ENCODE data around the gene MYL6.

Gene MYL6

GRCh38 chr12:56151672-56152131 is 6.5 kb upstream of the MYL6 start:
- H2AFZ ChIP-seq, result peak overlapping the region; percentile 88
- no peaks in the 10 kb centered on the region for H3K27me3 ChIP-seq (ENCODE audit: control insufficient read depth, insufficient read depth, low read length)
- peak overlapping the region; percentile 82 for H3K4me3 ChIP-seq (ENCODE audit: low read depth, low read length)
- H3K4me2 ChIP-seq (ENCODE audit: low read length), result peak overlapping the region; percentile 83
- H3K27ac ChIP-seq, result peak overlapping the region; percentile 95
- no peaks in the 10 kb centered on the region for H3K79me2 ChIP-seq
- no peaks in the 10 kb centered on the region for H3K9me3 ChIP-seq (ENCODE audit: control insufficient read depth, low read length)
- H3K9ac ChIP-seq, result peak overlapping the region; percentile 85
- peaks cover 18% of the 10 kb centered on the region for H3K4me1 ChIP-seq
- TF ChIP-seq CTCF (IDR thresholded peaks at IDR 0.05), result peak; percentile 58
- H3K36me3 ChIP-seq (ENCODE audit: control insufficient read depth, insufficient read depth, low read length), result no peaks in the 10 kb centered on the region

GRCh38 chr12:56152132-56152755 is 5.9 kb upstream of the MYL6 start, which contains the start of gene MYL6B:
TSS of gene MYL6B (plus strand) at chr12:56152587. CDS start at chr12:56153919, 1,332 bp downstream.
- H3K79me2 ChIP-seq, result no peaks in the 10 kb centered on the region

GRCh38 chr12:56152756-56153677 is 5.1 kb upstream of the MYL6 start:
- TF ChIP-seq CTCF (IDR thresholded peaks at IDR 0.05), result no peak
- no peaks in the 10 kb centered on the region for H3K27me3 ChIP-seq (ENCODE audit: control insufficient read depth, insufficient read depth, low read length)
- peak overlapping the region; percentile 82 for H3K4me3 ChIP-seq (ENCODE audit: low read depth, low read length)
- no peak overlapping the region for H3K9ac ChIP-seq
- H3K4me1 ChIP-seq, result peaks cover 18% of the 10 kb centered on the region
- peak overlapping the region; percentile 88 for H2AFZ ChIP-seq
- peak overlapping the region; percentile 83 for H3K4me2 ChIP-seq (ENCODE audit: low read length)
- H3K9me3 ChIP-seq (ENCODE audit: control insufficient read depth, low read length), result no peaks in the 10 kb centered on the region
- H3K27ac ChIP-seq, result peak overlapping the region; percentile 95
- H3K79me2 ChIP-seq, result no peaks in the 10 kb centered on the region
- no peaks in the 10 kb centered on the region for H3K36me3 ChIP-seq (ENCODE audit: control insufficient read depth, insufficient read depth, low read length)

More at GRCh38 chr12:56152132-56152755, 5.9 kb upstream of the MYL6 start, which contains the start of gene MYL6B:
- H3K36me3 ChIP-seq (ENCODE audit: control insufficient read depth, insufficient read depth, low read length), result no peaks in the 10 kb centered on the region
- no peak for TF ChIP-seq CTCF (IDR thresholded peaks at IDR 0.05)
- H3K27me3 ChIP-seq (ENCODE audit: control insufficient read depth, insufficient read depth, low read length), result no peaks in the 10 kb centered on the region
- peak within 1 kb of the TSS; percentile 82 for H3K4me3 ChIP-seq (ENCODE audit: low read depth, low read length)
- peaks cover 14% of the 10 kb centered on the region for H3K4me1 ChIP-seq
- peak within 1 kb of the TSS; percentile 83 for H3K4me2 ChIP-seq (ENCODE audit: low read length)
- H3K9me3 ChIP-seq (ENCODE audit: control insufficient read depth, low read length), result no peaks in the 10 kb centered on the region
- peak within 1 kb of the TSS; percentile 95 for H3K27ac ChIP-seq
- H2AFZ ChIP-seq, result peak within 1 kb of the TSS; percentile 88
- peak within 1 kb of the TSS; percentile 85 for H3K9ac ChIP-seq

GRCh38 chr12:56153678-56154065 is 4.5 kb upstream of the MYL6 start:
- H3K27me3 ChIP-seq (ENCODE audit: control insufficient read depth, insufficient read depth, low read length), result no peaks in the 10 kb centered on the region
- H2AFZ ChIP-seq, result no peak overlapping the region
- H3K36me3 ChIP-seq (ENCODE audit: control insufficient read depth, insufficient read depth, low read length), result no peaks in the 10 kb centered on the region
- H3K4me1 ChIP-seq, result peaks cover 18% of the 10 kb centered on the region
- H3K9me3 ChIP-seq (ENCODE audit: control insufficient read depth, low read length), result no peaks in the 10 kb centered on the region
- no peak overlapping the region for H3K27ac ChIP-seq
- no peak for TF ChIP-seq CTCF (IDR thresholded peaks at IDR 0.05)
- no peak overlapping the region for H3K9ac ChIP-seq
- peaks cover 5% of the 10 kb centered on the region for H3K79me2 ChIP-seq
- H3K4me3 ChIP-seq (ENCODE audit: low read depth, low read length), result peak overlapping the region; percentile 82
- H3K4me2 ChIP-seq (ENCODE audit: low read length), result peak overlapping the region; percentile 83

Data from parathyroid adenoma (tissue), 2 donors.